HG03342 (cell line): ENCODE results near the gene ITGAX.
"Not testable (repeated sequence)": the region's sequence is repeated elsewhere in the genome, so short reads cannot be mapped to it uniquely, and the experiment has no call there.

Source experiments
- ATAC-seq: cut with Tn5 transposase; IDR thresholded peaks from one replicate; pipeline ENCODE4 v1.9.1; 2021; ENCODE audit warnings: mild to moderate bottlenecking, moderate library complexity; ENCODE audit not compliant: unreplicated experiment

ITGAX gene

DNA sequence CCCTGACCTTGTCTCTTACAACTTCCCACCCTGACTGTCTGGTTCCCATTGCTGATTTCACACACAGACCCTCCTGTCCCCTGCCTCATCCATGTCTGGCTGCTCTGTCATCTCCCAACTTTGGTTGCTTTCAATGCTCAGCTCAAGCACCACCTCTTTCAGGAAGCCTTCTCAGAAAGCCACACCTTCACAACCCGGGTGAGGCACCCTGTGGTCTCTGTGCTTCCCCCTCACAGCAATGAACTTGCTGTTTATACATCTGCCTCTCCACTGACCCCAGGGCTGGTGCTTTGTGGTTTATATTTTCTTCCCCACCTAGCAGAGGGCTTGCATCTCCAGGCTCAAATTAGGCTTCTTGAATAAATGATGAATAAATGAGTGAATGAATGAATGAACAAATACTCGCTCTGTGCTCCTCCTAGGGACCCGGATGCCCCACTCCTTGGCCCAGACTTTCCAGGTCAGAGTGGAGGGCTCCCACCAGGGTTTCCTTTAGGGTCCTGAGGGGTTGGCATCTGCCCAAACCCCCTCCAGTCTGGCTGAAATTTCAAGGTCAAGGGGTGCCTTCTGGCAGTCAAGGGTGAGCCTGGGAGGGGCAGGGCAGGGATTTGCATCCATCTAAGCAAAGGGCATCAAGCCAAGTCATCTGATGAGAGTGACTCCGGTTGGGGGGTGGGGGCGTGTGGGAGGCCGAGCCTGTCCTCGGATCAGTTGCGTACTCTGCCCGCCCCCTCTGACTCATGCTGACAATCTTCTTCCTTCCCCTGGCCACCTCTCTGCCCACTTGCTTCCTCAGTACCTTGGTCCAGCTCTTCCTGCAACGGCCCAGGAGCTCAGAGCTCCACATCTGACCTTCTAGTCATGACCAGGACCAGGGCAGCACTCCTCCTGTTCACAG lies at the start of gene ITGAX:
ITGAX (plus strand) TSS at position 783 of the 898 bp plus-strand sequence; CDS start at position 862, 79 bp downstream.
- ATAC-seq: peak; percentile 66

DNA sequence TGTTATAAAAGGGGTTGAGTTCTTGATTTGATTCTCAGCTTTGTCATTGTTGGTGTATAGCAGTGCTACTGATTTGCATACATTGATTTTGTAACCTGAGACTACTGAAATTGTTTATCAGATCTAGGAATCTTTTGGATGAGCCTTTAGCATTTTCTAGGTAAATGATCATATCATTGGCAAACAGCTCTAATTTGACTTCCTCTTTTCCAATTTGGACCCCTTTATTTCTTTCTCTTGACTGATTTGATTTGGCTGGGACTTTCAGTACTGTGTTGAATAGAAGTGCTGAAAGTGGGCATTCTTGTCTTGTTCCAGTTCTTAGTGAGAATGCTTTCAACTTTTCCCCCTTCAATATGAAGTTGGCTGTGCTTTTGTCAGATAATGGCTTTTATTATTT lies 49.8 kb upstream of the ITGAX start:
- no peak for ATAC-seq

DNA sequence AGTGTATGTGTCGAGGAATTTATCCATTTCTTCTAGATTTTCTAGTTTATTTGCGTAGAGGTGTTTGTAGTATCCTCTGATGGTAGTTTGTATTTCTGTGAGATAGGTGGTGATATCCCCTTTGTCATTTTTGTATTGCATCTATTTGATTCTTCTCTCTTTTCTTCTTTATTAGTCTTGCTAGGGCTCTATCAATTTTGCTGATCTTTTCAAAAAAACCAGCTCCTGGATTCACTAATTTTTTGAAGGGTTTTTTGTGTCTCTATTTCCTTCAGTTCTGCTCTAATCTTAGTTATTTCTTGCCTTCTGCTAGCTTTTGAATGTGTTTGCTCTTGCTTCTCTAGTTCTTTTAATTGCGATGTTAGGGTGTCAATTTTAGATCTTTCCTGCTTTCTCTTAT lies 46.6 kb upstream of the ITGAX start:
- ATAC-seq: not testable (repeated sequence)

DNA sequence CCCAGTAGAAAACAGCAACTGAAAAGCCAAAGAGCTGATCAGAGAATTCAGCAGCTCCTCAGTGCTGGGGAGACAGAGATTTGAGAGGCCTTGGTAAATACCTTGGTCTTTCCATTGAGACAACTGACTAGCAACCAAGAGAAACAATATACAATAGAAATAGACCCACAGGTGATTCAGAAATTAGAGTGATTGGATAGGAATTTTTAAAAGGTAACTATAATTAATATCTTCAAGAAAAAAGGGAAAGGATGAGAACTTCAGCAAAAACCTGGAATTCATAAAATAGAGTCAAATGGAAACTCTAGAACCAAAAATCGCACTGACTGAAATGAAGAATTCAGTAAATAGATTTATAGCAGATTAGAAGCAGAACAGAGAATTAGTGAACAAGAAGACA lies 32.5 kb upstream of the ITGAX start:
- ATAC-seq: no peak

DNA sequence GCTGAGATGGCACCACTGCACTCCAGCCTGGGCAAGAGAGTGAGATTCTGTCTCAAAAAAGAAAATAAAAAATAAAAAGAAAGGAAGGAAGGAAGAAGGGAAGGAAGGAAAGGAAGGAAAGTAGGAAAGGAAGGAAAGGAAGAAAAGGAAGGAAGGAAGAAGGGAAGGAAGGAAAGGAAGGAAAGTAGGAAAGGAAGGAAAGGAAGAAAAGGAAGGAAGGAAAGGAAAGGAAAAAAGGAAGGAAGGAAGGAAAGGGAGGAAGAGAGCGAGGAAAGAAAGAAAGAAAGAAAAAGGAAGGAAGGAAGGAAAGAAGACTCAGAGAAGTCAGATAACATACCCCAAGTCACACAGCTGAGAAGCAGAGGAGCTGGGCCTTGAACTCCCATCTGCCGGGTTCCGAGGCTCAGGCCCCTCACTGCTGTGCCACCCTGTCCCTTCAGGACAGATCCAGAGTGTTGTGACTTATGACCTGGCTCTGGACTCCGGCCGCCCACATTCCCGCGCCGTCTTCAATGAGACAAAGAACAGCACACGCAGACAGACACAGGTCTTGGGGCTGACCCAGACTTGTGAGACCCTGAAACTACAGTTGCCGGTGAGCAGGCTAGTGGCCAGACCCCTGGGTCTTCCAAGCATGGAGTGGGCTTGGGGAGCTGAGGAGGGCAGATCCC lies 30.9 kb upstream of the ITGAX start:
- no peak for ATAC-seq

DNA sequence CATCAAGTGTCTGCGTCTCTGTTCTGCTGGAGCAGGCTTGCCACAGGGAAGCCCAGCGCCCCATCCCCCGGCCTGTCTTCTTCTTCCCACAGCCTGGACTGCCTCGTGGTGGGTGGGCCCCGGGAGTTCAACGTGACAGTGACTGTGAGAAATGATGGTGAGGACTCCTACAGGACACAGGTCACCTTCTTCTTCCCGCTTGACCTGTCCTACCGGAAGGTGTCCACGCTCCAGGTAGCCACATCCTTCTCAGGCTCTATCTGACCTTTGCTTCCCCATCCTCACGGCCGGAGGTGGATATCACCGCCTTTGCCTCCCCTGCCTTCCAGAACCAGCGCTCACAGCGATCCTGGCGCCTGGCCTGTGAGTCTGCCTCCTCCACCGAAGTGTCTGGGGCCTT lies 29.8 kb upstream of the ITGAX start:
- no peak for ATAC-seq

DNA sequence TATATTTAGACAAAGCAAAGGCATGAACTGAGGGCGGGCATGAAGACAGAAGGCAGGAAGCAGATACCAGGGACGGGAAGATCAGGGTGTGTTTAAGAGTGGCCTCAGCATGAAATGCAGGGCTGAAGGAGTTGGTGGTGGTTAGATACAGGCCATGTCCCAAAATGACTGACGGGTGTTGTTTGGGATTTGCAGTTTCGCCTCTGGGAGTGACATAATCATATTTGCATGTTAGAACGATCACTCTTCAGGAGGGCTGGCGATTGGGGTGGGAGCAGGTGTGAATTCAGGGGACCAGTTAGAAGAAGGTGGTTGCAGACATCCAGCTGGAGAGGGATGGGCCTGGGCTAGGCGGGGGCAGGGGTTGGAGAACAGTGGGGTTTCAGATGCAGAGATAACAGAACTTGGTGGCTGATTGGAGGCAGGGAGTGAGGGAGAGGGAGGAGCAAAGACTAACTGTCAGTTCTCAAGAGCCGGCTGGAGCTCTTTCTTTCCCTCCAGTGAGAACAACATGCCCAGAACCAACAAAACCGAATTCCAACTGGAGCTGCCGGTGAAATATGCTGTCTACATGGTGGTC lies 27.2 kb upstream of the ITGAX start:
- ATAC-seq: no peak

DNA sequence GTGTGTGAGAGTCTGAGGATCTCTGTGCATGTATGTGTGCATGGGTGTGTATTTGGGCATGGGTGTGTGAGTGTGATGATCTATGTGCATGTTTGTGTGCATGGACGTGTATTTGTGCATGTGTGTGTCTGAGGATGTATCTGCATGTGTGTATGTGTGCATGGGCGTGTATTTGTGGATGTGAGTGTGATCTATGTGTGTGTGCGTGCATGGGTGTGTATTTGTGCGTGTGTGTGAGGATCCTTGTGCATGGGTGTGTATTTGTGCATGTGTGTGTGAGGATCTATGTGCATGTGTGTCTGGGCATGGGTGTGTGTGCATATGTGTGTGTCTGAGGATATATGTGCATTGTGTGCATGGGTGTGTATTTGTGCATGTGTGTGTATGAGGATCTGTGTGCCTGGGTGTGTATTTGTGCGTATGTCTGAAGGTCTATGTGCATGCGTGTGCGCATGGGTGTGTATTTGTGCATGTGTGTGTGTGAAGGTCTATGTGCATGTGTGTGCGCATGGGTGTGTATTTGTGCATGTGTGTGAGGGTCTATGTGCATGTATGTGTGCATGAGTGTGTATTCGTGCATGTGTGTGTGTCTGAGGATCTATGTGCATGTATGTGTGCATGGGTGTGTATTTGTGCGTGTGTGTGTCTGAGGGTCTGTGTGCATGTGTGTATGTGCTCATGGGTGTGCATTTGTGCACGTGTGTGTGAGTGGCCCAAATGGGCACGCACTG lies 26.5 kb upstream of the ITGAX start:
- ATAC-seq: no peak

DNA sequence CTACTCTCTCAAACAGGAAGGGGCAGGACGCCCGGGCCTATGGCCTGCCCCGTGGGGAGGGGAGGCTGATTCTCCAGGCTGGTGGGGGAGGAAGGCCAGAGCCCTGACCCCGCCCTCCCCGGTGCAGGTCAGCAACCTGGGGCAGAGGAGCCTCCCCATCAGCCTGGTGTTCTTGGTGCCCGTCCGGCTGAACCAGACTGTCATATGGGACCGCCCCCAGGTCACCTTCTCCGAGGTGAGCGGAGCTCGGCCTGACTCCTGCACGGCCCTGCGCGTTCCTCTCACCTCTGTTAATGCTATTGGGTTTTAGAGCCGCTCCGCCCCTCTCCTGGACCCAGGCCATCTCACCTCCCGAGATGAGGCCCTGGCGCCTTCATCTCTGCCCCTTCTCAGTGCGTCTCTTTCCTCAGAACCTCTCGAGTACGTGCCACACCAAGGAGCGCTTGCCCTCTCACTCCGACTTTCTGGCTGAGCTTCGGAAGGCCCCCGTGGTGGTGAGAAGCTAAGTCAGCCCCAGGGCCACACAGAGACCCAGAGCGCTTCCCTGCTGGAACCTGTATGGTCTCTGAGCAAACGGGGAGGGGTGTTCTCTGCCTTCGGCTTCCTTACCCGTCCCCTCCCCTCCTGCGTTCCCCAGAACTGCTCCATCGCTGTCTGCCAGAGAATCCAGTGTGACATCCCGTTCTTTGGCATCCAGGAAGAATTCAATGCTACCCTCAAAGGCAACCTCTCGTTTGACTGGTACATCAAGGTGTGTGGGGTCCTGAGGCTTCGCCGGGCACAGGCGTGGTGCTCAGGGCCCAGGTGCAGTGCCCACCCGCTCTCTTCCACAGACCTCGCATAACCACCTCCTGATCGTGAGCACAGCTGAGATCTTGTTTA lies 25.1 kb upstream of the ITGAX start:
- ATAC-seq: no peak

DNA sequence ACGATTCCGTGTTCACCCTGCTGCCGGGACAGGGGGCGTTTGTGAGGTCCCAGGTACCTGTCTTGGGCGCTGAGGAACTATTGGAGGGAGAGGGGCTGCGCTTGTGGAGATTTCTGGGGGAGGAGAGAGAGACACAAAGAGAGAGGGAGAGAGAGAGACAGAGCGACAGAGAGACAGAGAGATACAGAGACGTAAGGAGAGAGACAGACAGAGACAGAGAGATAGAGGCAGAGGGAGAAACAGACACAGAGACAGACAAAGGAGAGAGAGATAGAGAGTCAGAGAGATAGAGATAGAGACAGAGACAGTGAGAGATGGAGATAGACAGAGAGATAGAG lies 24.5 kb upstream of the ITGAX start:
- no peak for ATAC-seq

DNA sequence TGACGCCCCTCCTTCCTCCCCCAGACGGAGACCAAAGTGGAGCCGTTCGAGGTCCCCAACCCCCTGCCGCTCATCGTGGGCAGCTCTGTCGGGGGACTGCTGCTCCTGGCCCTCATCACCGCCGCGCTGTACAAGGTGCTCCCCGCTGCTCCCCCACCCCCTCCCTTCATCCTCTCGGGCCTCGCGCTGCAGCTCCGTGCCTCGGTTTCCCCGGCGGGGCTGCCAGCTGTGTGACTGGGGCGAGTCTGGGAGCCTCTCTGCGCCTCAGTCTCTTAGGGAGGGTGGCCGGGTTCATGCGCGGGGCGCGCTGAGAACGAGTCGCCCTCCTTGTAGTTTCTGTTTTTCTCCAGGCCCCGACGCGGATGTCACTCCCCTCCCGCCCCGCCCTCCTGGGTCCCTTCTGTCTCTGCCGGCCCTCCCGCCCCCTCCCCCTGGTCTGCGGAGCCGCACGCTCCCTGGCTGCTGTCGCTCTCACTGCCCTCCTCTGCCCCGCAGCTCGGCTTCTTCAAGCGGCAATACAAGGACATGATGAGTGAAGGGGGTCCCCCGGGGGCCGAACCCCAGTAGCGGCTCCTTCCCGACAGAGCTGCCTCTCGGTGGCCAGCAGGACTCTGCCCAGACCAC lies 23.7 kb upstream of the ITGAX start:
- ATAC-seq: no peak

DNA sequence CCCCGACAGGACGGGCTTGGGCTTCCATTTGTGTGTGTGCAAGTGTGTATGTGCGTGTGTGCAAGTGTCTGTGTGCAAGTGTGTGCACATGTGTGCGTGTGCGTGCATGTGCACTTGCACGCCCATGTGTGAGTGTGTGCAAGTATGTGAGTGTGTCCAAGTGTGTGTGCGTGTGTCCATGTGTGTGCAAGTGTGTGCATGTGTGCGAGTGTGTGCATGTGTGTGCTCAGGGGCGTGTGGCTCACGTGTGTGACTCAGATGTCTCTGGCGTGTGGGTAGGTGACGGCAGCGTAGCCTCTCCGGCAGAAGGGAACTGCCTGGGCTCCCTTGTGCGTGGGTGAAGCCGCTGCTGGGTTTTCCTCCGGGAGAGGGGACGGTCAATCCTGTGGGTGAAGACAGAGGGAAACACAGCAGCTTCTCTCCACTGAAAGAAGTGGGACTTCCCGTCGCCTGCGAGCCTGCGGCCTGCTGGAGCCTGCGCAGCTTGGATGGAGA lies 23.1 kb upstream of the ITGAX start:
- no peak for ATAC-seq

DNA sequence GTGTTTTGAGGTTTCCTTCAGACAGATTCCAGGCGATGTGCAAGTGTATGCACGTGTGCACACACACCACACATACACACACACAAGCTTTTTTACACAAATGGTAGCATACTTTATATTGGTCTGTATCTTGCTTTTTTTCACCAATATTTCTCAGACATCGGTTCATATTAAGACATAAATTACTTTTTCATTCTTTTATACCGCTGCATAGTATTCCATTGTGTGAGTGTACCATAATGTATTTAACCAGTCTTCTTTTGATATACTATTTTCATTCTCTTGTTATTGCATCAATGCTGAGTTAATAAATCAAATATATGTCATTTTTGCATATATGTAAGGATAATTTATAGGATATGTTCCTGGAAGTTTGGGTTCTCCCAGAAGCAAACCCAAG lies 22.4 kb upstream of the ITGAX start:
- no peak for ATAC-seq

DNA sequence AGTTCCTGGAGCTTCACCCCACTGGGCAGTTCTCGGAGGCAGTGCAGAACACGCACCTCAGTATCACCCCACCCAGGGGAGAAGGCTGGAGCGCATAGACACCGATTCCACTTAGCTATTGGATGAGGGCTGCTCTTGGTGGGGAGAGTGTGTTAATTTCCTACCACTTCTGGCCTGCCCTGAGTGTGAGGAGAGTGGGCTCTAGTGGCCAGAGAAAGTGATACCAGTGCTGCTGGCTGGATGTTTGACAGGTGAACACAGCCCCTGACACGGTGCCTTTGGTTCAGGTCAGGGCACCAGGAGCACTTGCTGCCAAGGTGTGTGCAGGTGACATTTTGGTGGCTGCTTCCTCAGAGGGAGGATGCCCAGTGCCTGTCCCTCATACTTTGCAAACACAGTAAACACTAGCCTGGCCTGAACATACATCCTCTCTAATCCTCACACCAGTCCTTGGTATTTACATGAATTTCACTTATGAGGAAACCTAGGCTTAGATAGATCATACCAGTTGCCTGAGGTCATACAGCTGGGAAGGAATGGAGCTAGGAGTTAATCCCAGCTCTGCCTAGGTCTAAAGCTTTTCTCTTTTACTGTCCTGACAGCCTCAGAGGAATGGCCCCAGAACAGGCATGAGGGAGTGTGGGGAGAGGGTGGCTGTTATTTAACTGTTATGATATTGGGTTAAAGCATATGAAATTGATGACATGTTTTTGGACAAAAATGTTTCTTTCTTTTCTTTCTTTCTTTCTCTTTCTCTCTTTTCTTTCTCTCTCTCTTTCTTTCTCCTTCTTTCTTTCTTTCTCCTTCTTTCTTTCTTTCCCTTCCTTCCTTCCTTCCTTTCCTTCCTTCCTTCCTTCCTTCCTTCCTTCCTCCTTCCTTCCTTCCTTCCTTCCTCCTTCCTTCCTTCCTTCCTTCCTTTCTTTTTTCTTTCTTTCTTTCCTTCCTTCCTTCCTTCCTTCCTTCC lies 21.0 kb upstream of the ITGAX start:
- ATAC-seq: no peak

DNA sequence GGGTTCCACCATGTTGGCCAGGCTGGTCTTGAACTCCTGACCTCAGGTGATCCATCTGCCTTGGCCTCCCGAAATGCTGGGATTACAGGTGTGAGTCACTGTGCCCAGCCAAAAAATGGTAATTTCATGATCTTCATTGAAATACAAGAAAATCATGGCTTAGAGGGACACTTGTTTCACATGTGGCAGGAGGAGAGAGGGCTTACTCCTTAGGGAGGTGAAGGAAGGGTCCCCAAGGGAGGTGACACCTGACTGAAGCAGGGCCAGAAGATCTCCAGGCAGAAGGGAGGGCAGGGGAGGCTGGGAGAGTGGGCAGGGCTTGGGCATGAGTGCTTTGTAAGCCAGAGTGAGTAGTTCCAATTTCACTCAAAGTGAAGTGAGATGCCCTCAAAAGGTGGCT lies 20.0 kb upstream of the ITGAX start:
- ATAC-seq: no peak

DNA sequence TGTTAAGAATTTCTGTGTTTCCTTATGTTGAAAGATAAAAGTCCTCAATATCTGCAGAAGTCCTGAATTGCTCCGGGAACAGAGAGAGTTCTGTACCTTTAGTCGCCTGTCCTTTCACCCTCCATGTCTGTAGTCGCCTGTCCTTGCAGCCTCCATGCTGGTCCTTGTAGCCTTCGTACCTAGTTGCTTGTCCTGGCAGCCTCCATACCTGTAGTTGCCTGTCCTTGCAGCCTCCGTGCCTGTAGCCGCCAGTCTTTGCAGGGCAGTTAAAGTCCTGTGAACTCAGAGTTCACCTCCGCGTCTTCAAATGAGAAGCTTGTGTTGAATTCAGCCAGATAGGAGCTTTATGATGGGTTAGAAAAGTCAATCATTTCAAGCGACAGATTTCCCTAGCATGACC lies 19.5 kb upstream of the ITGAX start:
- no peak for ATAC-seq

DNA sequence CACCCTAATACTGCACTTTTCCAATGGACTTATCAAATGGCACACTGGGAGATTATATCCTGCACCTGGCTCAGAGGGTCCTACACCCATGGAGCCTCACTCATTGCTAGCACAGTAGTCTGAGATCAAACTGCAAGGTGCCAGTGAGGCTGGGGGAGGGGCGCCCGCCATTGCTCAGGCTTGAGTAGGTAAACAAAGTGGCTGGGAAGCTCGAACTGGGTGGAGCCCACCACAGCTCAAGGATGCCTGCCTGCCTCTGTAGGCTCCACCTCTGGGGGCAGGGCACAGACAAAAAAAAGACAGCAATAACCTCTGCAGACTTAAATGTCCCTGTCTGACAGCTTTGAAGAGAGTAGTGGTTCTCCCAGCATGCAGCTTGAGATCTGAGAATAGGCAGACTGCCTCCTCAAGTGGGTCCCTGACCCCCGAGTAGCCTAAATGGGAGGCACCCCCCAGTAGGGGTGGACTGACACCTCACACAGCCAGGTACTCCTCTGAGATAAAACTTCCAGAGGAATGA lies 16.8 kb upstream of the ITGAX start:
- not testable (repeated sequence) for ATAC-seq

DNA sequence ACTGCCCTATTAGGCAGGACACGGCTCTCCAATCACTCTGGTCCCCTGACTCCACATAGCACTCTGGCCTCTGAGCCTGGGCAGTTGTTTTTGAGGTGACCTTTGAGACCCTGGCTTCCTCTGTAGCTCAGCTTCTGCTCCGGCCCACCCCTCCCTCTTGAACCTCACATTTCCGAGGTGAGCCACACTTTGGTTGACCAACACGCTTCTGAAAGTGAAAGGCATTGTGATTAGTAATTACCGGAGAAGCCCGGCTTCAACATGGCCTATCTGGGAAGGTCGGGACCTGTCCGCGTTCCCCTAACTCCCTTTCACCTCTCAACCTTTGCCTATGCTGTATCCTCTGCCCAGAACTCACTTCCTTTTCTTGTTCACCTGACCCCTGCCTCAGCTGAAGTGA lies 10.3 kb upstream of the ITGAX start:
- peak; percentile 92 for ATAC-seq
